GM12872 (cell line): Measurements from ENCODE around the gene IL27RA.

Experiments
- TF ChIP-seq, protein P1 (sequence below): IDR thresholded peaks from 3 replicates; pipeline ENCODE4 v1.5.1; 2011; ENCODE audit warnings: low read depth, mild to moderate bottlenecking, low read length, moderate library complexity; ENCODE audit not compliant: insufficient read depth

Gene IL27RA

DNA sequence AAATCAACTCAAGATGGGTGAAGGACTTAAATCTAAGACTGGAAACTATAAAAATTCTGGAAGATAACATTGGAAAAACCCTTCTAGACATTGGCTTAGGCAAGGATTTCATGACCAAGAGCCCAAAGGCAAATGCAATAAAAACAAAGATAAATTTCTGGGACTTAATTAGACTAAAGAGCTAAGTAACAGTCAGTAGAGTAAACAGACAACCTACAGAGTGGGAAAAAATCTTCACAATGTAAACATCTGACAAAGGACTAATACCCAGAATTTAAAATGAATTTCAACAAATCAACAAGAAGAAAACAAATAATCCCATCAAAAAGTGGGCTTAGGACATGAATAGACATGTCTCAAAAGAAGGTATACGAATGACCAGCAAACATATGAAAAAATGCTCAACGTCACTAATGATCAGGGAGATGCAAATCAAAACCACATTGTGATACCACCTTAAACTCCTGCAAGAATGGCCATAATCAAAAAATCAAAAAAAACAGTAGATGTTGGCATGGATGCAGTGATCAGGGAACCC is 19.1 kb upstream of the IL27RA start:
- TF ChIP-seq, protein P1, sequence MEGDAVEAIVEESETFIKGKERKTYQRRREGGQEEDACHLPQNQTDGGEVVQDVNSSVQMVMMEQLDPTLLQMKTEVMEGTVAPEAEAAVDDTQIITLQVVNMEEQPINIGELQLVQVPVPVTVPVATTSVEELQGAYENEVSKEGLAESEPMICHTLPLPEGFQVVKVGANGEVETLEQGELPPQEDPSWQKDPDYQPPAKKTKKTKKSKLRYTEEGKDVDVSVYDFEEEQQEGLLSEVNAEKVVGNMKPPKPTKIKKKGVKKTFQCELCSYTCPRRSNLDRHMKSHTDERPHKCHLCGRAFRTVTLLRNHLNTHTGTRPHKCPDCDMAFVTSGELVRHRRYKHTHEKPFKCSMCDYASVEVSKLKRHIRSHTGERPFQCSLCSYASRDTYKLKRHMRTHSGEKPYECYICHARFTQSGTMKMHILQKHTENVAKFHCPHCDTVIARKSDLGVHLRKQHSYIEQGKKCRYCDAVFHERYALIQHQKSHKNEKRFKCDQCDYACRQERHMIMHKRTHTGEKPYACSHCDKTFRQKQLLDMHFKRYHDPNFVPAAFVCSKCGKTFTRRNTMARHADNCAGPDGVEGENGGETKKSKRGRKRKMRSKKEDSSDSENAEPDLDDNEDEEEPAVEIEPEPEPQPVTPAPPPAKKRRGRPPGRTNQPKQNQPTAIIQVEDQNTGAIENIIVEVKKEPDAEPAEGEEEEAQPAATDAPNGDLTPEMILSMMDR: no peak

DNA sequence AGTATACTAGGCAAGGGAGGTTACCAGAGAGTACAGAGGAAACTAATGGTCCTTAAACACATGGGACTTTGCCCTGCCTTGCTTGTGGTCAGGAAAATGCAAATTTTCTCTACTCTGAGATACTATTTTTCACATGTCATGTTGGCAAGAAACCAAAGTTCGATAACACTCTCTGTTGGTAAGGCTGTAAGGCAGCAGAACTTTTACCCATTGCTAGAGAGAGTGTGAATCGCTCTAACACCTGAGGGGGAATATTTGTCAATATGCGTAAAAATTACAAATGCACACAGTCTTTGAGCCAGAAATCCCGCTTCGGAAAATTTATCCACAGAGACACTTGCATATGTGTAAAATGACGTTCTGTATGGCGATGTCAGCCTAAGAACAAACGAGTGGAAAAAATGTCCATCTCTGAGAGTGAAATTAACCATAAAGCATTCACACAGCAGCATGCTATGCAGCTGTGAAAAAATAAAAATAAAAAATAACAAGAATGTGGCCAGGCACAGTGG is 16.0 kb upstream of the IL27RA start:
- TF ChIP-seq, protein P1: no peak

DNA sequence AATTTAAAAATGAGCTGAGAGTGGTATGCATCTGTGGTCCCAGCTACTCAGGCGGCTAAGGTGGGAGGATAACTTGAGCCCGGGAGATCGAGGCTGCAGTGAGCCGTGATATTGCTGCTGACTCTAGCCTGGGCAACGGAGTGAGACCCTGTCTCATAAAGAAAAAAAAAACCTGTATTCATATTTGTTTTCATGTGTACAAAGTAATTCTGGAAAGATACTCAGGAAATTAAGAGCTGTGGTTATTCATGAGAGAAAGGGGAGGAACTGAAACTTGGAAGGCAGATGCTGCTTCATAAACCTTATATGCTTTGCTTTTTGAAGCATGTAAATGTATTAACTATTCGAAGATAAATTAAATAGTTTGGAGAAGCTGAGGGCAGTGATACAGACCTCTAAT is 12.5 kb upstream of the IL27RA start:
- TF ChIP-seq, protein P1: no peak

DNA sequence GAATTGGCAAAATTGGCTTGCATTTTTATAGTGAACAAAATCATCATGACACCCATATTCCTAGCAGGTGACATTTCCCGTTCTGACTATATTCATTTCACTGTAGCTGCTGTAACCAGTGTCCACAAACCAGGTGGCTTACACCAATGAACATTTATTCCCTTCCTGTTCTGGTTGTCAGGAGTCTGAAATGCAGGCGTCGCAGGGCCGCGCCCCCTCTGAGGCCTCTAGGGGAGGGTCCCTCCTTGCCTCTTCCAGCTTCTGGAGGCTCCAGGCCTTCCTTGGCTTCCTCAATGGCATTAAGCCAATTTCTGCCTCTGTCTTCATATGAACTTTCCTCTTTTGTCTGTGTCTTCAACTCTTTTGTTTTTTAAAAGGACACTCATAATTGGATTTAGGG is 10.1 kb upstream of the IL27RA start:
- TF ChIP-seq, protein P1: no peak

DNA sequence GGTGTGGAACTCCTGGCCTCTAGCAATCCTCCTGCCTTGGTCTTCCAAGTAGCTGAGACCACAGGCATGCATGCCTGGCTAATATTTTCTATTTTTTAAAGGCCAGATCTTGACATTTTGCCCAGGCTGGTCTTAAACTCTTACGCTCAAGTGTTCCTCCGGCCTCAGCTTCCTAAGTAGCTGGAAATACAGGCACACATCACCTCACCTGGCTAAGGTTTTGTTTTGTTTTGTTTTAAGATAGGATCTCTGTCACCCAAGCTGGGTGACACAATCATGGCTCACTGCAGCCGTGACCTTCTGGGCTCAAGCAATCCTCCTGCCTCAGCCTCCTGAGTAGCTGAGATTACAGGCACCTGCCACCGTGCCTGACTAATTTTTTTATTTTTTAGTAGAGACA is 9.1 kb upstream of the IL27RA start:
- TF ChIP-seq, protein P1: no peak

DNA sequence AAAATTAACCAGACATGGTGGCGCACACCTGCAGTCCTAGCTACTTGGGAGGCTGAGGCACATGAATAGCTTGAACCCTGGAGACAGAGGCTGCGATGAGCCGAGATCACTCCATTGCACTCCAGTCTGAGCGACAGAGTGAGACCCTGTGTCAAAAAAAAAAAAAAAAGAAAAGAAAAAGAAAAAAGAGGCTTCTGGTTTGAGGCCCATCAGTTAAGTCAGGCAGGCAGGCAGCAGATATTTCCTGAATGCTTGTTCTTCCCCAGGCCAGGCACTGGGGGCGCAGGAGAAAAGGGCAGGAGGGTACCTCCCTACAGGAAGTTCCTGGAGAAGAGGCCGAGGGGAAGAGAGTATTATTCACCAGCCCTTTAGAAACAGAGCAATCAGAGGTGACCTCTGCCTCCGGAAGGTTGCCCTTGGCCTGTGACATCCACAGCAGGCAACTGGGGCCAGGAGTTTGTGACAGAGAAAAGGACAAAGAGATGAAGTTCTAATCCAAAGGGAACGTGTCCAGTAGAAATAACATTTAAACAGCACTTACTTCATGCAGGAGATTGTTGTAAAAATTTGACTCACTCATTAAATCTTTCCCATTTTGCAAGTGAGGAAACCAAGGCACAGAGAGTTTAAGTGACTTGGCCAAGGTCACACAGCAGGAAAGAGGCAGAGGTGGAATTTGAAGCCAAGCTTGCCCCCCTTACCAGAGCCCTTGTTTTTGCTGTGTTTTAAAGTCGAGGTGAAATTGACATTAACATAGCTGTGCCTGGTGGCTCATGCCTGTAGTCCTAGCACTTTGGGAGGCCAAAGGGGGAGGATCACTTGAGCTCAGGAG is 7.9 kb upstream of the IL27RA start:
- TF ChIP-seq, protein P1: peak; percentile 61

DNA sequence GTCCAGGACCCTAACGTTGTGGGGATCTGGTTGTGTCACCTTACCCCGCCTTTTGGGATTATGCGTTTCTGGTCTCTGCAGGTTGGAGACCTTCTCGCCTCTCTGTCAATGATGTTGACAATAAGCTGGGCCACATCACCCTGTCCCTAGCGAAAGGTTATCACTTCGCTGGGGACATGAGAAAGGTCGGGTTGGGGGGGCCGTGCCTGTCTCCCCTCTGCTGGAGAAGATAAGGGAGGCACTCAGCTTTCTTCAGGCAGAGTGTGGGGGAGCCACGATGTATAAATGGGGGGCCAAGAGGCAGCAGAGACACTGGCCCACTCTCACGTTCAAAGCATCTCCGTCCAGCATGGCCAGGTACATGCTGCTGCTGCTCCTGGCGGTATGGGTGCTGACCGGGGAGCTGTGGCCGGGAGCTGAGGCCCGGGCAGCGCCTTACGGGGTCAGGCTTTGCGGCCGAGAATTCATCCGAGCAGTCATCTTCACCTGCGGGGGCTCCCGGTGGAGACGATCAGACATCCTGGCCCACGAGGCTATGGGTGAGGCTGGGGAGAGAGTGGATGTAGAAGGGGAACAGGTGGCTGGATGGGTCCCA is 3.6 kb upstream of the IL27RA start, which contains the start of gene RLN3:
Gene RLN3, plus strand, starts transcription at position 293 of the 595 bp plus-strand sequence. Its CDS starts 57 bp downstream, at position 350.
- TF ChIP-seq, protein P1: no peak
